CD4-positive, alpha-beta T cell treated with Interleukin-12 subunit alpha and Interleukin-12 subunit beta, for 1 hour (primary cell): Measurements from ENCODE around the gene CDC45.

Experiments used
- DNase-seq: peaks from one replicate; pipeline ENCODE4 v3.0.0-alpha.2; 2020

CDC45 gene

GRCh38 chr22:19471572-19471971 lies 8.1 kb upstream of the CDC45 start:
- no peak for DNase-seq

GRCh38 chr22:19472233-19472632 lies 7.5 kb upstream of the CDC45 start:
- no peak for DNase-seq

DNA sequence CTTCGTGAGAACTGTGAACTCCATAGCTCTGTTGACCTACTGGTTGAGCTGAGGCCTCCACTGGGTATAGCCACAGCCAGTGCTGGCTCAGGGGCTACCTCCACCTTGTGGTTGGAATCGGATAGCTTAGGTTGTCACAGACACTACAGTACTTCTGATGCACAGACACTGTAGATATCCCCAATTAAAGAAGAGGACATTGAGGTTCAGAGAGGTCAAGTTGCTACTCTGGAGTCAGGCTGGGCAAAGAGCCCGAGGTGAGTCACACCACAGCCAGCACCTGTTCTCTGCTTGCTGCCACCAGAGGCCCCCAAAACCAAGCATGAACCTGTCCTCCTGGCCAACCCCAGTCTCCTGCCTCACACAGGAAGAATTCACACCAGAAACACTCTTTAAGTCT lies 6.1 kb upstream of the CDC45 start:
- DNase-seq = no peak

DNA sequence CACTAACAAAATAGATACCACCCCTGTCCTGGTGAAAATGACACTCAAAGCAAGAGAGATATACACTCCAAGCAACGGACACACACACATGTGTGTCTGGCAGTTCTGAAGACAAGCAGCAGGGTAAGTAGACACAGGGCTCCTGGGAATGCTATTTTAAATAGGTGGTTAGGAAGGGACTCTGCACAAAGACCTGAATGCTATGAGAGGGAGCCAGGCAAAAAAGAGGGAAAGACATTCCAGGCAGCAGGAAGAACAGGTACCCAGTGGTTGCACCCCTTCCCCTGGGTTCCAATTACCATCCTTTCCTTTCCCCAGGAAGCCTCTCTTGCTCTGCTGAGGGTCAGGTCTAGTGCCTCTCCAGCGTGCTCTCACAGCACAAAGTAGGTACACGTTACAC lies 3.7 kb upstream of the CDC45 start:
- DNase-seq = no peak

- peak; percentile 22 for DNase-seq
These were observed 2.2 kb upstream of the CDC45 start for GRCh38 chr22:19477321-19478044.

- peak; percentile 17 for DNase-seq
These were observed 1.4 kb upstream of the CDC45 start for GRCh38 chr22:19478045-19478900.

GRCh38 chr22:19478901-19479354 lies 792 bp upstream of the CDC45 start, which contains the start of gene UFD1:
Gene UFD1 (minus strand): TSS chr22:19479193. CDS start chr22:19479085, 108 bp downstream.
- DNase-seq = peak; percentile 85

GRCh38 chr22:19480173-19480568 lies 451 bp downstream of the CDC45 start:
- no peak for DNase-seq

DNA sequence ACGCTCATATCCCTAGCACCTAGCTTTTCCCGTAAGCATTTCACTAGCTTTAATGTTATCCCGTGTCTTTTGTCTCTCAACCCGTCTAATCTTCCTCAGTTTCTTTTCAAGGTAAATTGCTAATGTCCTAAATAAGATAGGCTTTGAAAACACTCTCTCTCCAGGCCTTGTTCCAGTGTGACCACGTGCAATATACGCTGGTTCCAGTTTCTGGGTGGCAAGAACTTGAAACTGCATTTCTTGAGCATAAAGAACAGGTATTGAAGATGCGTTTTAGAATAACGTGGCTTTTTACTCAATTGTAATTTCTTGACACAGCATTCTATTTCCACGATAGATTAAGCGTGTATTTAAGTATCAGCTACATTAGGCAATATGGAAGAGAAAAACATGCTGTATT lies 1.1 kb downstream of the CDC45 start:
- no peak for DNase-seq

DNA sequence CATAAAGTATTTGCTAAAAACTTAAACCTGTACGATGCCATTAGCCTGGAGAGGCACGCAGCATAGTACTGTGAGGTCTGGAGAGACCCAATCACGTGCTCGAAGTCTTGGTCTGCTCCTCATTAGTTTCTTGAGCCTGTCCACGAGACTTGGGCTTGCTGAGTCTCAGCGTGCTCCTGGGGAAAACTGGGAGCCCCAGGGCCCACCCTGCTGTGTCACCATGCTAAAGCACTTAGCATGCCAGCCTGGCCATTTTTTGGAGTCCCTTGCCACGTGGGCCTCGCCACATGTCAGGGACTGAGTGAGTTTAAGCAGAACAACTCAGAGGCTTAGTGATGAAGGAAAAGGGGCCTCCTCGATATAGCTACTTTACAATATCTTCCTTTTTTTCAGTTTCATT lies 2.6 kb downstream of the CDC45 start:
- no peak for DNase-seq

- no peak for DNase-seq
These were observed 3.9 kb downstream of the CDC45 start for GRCh38 chr22:19483481-19484244.

GRCh38 chr22:19488285-19488684 lies 8.6 kb downstream of the CDC45 start:
- DNase-seq = no peak

GRCh38 chr22:19488884-19489843 lies 9.4 kb downstream of the CDC45 start:
- peak; percentile 5 for DNase-seq

DNA sequence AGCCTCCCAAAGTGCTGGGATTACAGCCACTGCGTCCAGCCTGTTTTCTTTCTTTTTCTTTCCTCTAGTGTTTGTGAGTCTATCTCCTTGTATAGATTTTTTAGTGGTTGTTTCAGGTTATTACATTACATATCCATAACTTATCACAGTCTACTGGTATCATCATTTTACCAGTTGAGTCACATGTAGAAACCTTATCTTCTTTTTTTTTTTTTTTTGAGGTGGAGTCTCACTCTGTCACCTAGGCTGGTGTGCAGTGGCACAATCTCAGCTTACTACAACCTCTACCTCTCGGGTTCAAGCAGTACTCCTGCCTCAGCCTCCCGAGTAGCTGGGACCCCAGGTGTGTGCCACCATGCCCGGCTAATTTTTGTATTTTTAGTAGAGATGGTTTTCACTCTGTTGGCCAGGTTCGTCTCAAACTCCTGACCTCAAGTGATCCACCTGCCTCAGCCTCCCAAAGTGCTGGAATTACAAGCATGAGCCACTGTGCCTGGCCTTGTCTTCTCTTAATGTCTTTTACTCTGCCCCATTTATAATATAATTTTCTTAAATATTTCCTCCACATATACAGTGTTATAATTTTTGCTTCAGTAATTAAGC lies 11.0 kb downstream of the CDC45 start:
- no peak for DNase-seq

DNA sequence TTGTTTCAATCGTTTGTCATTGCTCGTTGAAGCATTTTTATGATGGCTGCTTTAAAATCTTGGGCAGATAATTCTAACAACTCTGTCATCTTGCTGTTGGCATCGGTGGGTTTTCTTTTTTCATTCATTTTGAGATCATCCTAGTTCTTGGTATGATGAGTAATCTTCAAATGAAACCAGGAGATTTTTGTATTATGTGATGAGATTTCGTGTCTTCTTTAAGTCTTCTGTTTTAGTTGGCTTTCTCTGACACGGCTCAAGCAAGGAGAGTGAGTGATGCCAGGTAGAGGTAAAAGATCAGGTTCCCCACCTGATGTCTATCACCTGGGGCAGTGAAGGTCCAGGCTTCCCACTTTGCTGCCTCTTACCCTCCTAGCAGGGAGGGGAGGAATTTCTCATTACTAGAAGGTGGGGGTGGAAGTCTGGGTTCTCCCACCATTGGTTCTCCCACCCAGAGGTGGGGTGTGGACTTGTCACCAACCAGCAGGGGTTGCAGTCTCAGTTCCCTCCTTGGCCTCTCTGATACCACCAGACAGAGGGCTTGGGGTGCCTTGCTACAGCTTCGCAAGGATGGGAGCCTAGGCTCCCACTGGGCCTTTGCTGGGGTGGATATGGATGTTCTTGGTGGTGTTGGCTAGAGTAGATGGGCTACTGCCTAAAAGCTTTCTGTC lies 12.9 kb downstream of the CDC45 start:
- no peak for DNase-seq

DNA sequence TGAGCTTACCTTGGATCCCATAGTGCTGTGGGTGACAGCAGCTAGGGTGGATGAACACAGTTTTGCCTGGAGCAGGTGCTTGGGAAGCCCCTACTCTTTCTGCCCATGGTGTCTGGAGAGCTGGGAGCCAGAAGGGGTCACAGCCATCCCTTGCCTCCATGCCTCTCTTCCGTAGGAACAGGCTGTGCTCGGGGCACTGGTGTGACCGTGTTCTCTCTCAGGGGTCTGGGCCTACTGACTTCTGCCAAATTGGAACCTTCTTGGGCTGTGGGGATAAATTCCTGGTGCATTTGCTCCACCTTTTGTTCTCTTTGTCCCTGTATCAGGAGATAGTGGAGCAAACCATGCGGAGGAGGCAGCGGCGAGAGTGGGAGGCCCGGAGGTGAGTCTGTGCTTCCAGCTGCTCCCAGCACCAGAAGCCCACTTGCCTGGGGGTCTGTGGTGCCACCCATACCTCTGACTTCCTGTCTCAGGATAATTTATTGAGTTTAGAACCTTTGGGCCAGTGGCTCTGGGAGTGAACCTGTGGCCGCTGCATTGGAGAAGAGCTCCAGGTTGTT lies 14.4 kb downstream of the CDC45 start:
- no peak for DNase-seq

GRCh38 chr22:19494676-19495173 lies 15.0 kb downstream of the CDC45 start:
- DNase-seq = no peak

DNA sequence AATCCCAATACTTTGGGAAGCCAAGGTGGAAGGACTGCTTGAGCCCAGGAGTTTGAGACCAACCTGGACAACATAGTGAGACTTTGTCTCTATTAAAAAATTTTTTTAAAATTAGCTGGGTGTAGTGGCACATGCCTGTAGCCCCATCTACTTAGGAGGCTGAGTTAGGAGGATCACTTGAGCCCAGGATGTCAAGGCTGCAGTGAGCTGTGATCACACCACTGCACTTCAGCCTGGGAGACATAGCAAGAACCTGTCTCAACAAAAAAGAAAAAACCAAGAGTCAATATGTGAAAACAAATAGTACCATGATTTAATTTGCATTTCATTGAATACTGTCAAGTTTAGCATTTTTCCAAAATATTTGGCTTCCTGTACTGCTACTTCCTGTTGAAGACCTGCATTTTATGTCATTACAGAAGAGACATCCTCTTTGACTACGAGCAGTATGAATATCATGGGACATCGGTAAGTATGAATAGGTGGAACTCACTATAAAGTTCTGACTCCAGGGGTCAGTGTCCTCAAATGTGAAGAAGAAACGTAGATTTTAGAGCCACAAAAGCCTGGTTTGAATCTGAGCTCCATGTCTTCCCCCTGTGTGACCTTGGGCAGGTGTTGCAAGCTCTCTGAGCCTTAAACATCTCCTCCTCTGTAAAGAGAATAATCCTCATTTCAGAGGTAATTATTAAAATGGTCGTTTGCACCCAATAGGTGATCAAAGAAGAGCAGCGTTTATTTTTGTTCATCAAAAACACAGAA lies 16.0 kb downstream of the CDC45 start:
- peak; percentile 31 for DNase-seq

DNA sequence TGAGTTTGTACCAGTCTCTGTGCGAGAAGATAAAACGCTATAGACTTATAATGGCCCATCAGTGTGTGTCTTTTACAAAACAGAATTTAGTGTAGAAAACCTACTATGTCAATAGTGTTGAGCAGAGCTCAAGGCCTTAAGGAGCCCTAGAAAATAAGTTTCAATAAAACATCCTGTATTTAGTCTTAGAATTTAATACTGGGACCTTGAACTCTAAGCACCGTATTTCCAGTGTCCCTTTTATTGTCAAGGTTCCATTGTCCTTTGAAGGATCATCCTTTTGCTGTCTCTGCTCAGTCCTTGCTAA lies 16.6 kb downstream of the CDC45 start:
- no peak for DNase-seq

GRCh38 chr22:19497245-19497644 lies 17.5 kb downstream of the CDC45 start:
- no peak for DNase-seq
